Ureter (tissue), 1 donor: Measurements from ENCODE around the gene RAMP1. TPM values are rescaled to one million over a fixed set of nuclear protein-coding genes. Genes with fewer than 3 reads are reported as not detected.

Experiments
- DNase-seq: peaks from one replicate; pipeline ENCODE4 v3.0.0-alpha.2; 2020; ENCODE audit warnings: low spot score
- total RNA-seq: library from RNA; stranded (reverse); gene quantifications from one replicate; pipeline ENCODE4 v1.2.4, GENCODE V29; 2023
- donor health status: DM: yes; HTN: yes; CAD: no.

Gene RAMP1
- total RNA-seq, 1 donor from 2014 or later = 49.0 TPM

GRCh38 chr2:237876951-237877491 lies 17.6 kb downstream of the RAMP1 start:
- peak; percentile 38 for DNase-seq

GRCh38 chr2:237877576-237878307 lies 18.3 kb downstream of the RAMP1 start:
- peak; percentile 40 for DNase-seq

GRCh38 chr2:237878321-237879057 lies 19.1 kb downstream of the RAMP1 start:
- DNase-seq = no peak

- DNase-seq = no peak
Observed at GRCh38 chr2:237879058-237879430, 19.6 kb downstream of the RAMP1 start.

GRCh38 chr2:237879991-237880560 lies 20.7 kb downstream of the RAMP1 start:
- no peak for DNase-seq

- DNase-seq = no peak
Observed at GRCh38 chr2:237882510-237883481, 23.4 kb downstream of the RAMP1 start.

GRCh38 chr2:237883951-237884446 lies 24.6 kb downstream of the RAMP1 start:
- no peak for DNase-seq

GRCh38 chr2:237884681-237885080 lies 25.3 kb downstream of the RAMP1 start:
- DNase-seq = no peak

- DNase-seq = no peak
Observed at GRCh38 chr2:237885111-237885930, 25.9 kb downstream of the RAMP1 start.

- peak; percentile 82 for DNase-seq
Observed at GRCh38 chr2:237885931-237886684, 26.7 kb downstream of the RAMP1 start.

- DNase-seq = peak; percentile 84
Observed at GRCh38 chr2:237886685-237887481, 27.5 kb downstream of the RAMP1 start.

- DNase-seq = no peak
Observed at GRCh38 chr2:237888389-237888788, 29.0 kb downstream of the RAMP1 start.

- no peak for DNase-seq
Observed at GRCh38 chr2:237889016-237889415, 29.6 kb downstream of the RAMP1 start.

GRCh38 chr2:237889811-237890210 lies 30.4 kb downstream of the RAMP1 start:
- DNase-seq = no peak

- no peak for DNase-seq
Observed at GRCh38 chr2:237892478-237892877, 33.1 kb downstream of the RAMP1 start.

GRCh38 chr2:237892984-237893595 lies 33.7 kb downstream of the RAMP1 start:
- DNase-seq = no peak

- DNase-seq = no peak
Observed at GRCh38 chr2:237894396-237894979, 35.1 kb downstream of the RAMP1 start.

GRCh38 chr2:237894986-237895543 lies 35.6 kb downstream of the RAMP1 start:
- DNase-seq = no peak
